KMS-11 (cell line): ENCODE results near the gene CDKN2B-AS1.

ENCODE experiments used
- H2AFZ ChIP-seq: fragments of 200-600 bp; sonication (generic); 2 replicates; pipeline ENCODE4 v1.6.1; 2016; ENCODE audit warnings: antibody characterized with exemption, mixed run types, low read depth
- H3K27ac ChIP-seq: fragments of 200-600 bp; sonication (generic); 2 replicates; pipeline ENCODE4 v1.6.1; 2016; ENCODE audit warnings: mild to moderate bottlenecking, mixed run types
- H3K27me3 ChIP-seq: fragments of 200-600 bp; sonication (generic); 2 replicates; pipeline ENCODE4 v1.6.1; 2017; ENCODE audit warnings: mild to moderate bottlenecking, low read depth, mixed run types, moderate library complexity; ENCODE audit not compliant: insufficient read depth
- H3K36me3 ChIP-seq: fragments of 200-600 bp; sonication (generic); 2 replicates; pipeline ENCODE4 v1.6.1; 2017; ENCODE audit warnings: mild to moderate bottlenecking, mixed run types; ENCODE audit not compliant: insufficient read depth
- H3K4me1 ChIP-seq: fragments of 200-600 bp; sonication (generic); 2 replicates; pipeline ENCODE4 v1.6.1; 2016; ENCODE audit warnings: mild to moderate bottlenecking, low read depth, mixed run types; ENCODE audit not compliant: poor library complexity, severe bottlenecking
- H3K4me2 ChIP-seq: fragments of 200-600 bp; sonication (generic); 2 replicates; pipeline ENCODE4 v1.7.0; 2016; ENCODE audit warnings: mild to moderate bottlenecking, mixed run types
- H3K4me3 ChIP-seq: fragments of 200-600 bp; sonication (generic); IDR thresholded peaks from 2 replicates; pipeline ENCODE4 v1.6.1; 2017; ENCODE audit warnings: low read depth, low read length, mixed read lengths; ENCODE audit not compliant: insufficient read depth
- H3K79me2 ChIP-seq: fragments of 200-600 bp; sonication (generic); 2 replicates; pipeline ENCODE4 v1.6.1; 2016; ENCODE audit warnings: low read depth, mixed run types; ENCODE audit not compliant: insufficient read depth
- H3K9ac ChIP-seq: fragments of 200-600 bp; sonication (generic); 2 replicates; pipeline ENCODE4 v1.6.1; 2016; ENCODE audit warnings: mild to moderate bottlenecking, mixed run types
- H4K20me1 ChIP-seq: fragments of 200-600 bp; sonication (generic); 2 replicates; pipeline ENCODE4 v1.6.1; 2016; ENCODE audit warnings: mild to moderate bottlenecking, mixed run types; ENCODE audit not compliant: insufficient read depth
- CTCF ChIP-seq: fragments of 200-600 bp; sonication (generic); conservative IDR thresholded peaks from 2 replicates; pipeline ENCODE4 v1.6.1; 2017; ENCODE audit warnings: low read depth, mild to moderate bottlenecking, antibody characterized with exemption, low read length, moderate library complexity, mixed read lengths

The CDKN2B-AS1 gene

GRCh38 chr9:22078081-22078480 lies 83.5 kb downstream of the CDKN2B-AS1 start:
- Histone ChIP-seq H3K79me2 (no peaks in the 10 kb centered on the region), H3K4me2 (peak overlapping the region; percentile 49), H3K9ac (no peak overlapping the region), H2AFZ (peak overlapping the region; percentile 56; the same call in 1 of the 2 replicates), H3K4me3 (no peak overlapping the region), H3K36me3 (no peaks in the 10 kb centered on the region), H3K27ac (peak overlapping the region; percentile 85), H3K27me3 (no peaks in the 10 kb centered on the region), H3K4me1 (peaks cover 65% of the 10 kb centered on the region), H4K20me1 (no peaks in the 10 kb centered on the region)
- TF ChIP-seq CTCF = no peak

DNA sequence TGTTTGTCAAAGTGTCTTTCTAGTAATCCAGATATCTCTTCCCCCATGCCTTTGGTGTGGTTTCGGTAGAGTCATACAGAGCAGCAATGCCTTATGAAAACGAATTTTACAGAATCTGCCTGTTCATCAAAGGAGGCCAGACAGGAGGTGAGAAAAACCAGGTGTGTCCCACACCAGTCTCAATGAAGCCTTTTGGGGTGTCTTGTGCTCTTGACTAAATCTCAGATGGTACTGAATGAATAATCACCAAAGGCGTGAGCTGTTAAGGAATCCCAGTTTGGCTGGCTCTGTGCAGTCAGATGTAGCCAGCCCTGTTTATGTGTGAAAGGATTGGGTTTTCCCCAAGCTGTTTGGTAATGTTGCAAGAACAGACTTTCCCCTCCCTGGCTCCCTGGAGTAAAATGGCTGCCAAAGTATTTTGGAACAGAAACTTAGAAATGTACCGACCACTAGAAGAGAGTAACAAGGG lies 85.3 kb downstream of the CDKN2B-AS1 start:
- H2AFZ ChIP-seq = peak overlapping the region; percentile 56; the same call in 1 of the 2 replicates
- no peak overlapping the region for H3K4me3 ChIP-seq
- H3K36me3 ChIP-seq = no peaks in the 10 kb centered on the region
- H3K27ac ChIP-seq = peak overlapping the region; percentile 85
- H4K20me1 ChIP-seq = no peaks in the 10 kb centered on the region
- peak overlapping the region; percentile 38; the same call in 1 of the 2 replicates for H3K9ac ChIP-seq
- H3K4me1 ChIP-seq = peaks cover 78% of the 10 kb centered on the region
- H3K79me2 ChIP-seq = no peaks in the 10 kb centered on the region
- peak overlapping the region; percentile 85 for H3K4me2 ChIP-seq
- TF ChIP-seq CTCF = no peak
- no peaks in the 10 kb centered on the region for H3K27me3 ChIP-seq

DNA sequence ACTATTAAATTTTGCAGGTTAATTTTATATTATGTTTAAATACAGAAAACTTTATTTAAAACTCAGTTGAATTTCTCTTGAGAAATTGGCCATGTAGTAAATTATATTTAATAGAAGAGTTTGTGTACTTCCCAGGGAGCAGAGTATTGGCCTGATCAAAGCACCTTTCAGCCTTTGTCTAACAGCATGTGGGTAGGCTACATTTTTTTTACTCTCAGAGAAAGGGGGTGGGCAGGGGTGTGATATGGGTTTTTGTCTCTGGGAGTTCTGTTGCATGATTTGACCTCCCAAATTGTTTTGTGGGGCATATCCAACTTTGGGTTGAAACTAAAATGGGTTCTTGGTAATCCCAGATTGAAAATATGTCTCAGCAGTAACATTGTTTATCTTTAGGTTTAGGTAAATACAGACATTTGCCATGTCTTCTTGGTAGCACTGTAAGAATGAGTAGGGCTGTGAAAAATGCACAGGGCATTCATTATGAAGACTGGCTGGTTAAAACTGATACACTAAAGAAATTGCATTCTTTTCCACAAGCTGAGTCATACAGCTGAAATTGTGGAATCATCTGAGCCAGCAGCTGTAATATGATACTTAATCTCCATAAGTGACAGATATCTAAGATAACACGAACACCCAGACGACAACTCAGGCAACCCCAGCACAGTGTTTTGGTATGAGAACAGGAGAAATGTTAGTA lies 89.9 kb downstream of the CDKN2B-AS1 start:
- H3K27ac ChIP-seq = peak overlapping the region; percentile 80
- peak overlapping the region; percentile 8; the same call in 1 of the 2 replicates for H2AFZ ChIP-seq
- no peak for TF ChIP-seq CTCF
- peaks cover 75% of the 10 kb centered on the region for H3K4me1 ChIP-seq
- H3K4me3 ChIP-seq = no peak overlapping the region
- no peaks in the 10 kb centered on the region for H3K79me2 ChIP-seq
- peak overlapping the region; percentile 38 for H3K9ac ChIP-seq
- H3K27me3 ChIP-seq = no peaks in the 10 kb centered on the region
- H4K20me1 ChIP-seq = no peaks in the 10 kb centered on the region
- no peaks in the 10 kb centered on the region for H3K36me3 ChIP-seq
- H3K4me2 ChIP-seq = peak overlapping the region; percentile 46

GRCh38 chr9:22088053-22088716 lies 93.6 kb downstream of the CDKN2B-AS1 start:
- no peaks in the 10 kb centered on the region for H3K27me3 ChIP-seq
- no peaks in the 10 kb centered on the region for H4K20me1 ChIP-seq
- H2AFZ ChIP-seq = no peak overlapping the region
- H3K4me3 ChIP-seq = no peak overlapping the region
- no peak overlapping the region for H3K9ac ChIP-seq
- no peak overlapping the region for H3K27ac ChIP-seq
- no peaks in the 10 kb centered on the region for H3K36me3 ChIP-seq
- no peak for TF ChIP-seq CTCF
- no peak overlapping the region for H3K4me2 ChIP-seq
- H3K79me2 ChIP-seq = no peaks in the 10 kb centered on the region
- H3K4me1 ChIP-seq = peaks cover 38% of the 10 kb centered on the region
